Neuronal stem cell (in vitro differentiated cells): Measurements from ENCODE around the gene LPIN3.
A peak's percentile ranks its signal among the peaks of the same experiment; 100 is the strongest.

Experiments used
- DNase-seq: peaks from one replicate; pipeline ENCODE4 v3.0.0-alpha.2; 2013; ENCODE audit warnings: low spot score
- H2AFZ ChIP-seq: one replicate; pipeline ENCODE4 v1.6.1; 2013; ENCODE audit warnings: mild to moderate bottlenecking, low read length, inconsistent platforms
- H2AK5ac ChIP-seq: 2 replicates; pipeline ENCODE4 v1.6.1; 2013; ENCODE audit warnings: low read depth, mild to moderate bottlenecking, inconsistent platforms, low read length, moderate library complexity, mixed read lengths
- H2BK120ac ChIP-seq: 2 replicates; pipeline ENCODE4 v1.6.1; 2013; ENCODE audit warnings: low read depth, mild to moderate bottlenecking, inconsistent platforms, low read length, moderate library complexity, mixed read lengths
- H2BK12ac ChIP-seq: one replicate; pipeline ENCODE4 v1.6.1; 2013; ENCODE audit warnings: low read length, inconsistent platforms
- H2BK15ac ChIP-seq: 2 replicates; pipeline ENCODE4 v1.6.1; 2013; ENCODE audit warnings: mild to moderate bottlenecking, low read length, inconsistent platforms, mixed read lengths
- H2BK5ac ChIP-seq: one replicate; pipeline ENCODE4 v1.6.1; 2013; ENCODE audit warnings: inconsistent platforms, mild to moderate bottlenecking, low read length, moderate library complexity
- H3K14ac ChIP-seq: one replicate; pipeline ENCODE4 v1.6.1; 2013; ENCODE audit warnings: low read length, inconsistent platforms
- H3K18ac ChIP-seq: 2 replicates; pipeline ENCODE4 v1.6.1; 2013; ENCODE audit warnings: low read length, inconsistent platforms
- H3K23ac ChIP-seq: 2 replicates; pipeline ENCODE4 v1.6.1; 2013; ENCODE audit warnings: low read depth, mild to moderate bottlenecking, mixed read lengths, low read length, inconsistent platforms; ENCODE audit not compliant: poor library complexity
- H3K27ac ChIP-seq: replicated peaks from 3 replicates; pipeline ENCODE4 v1.5.1; 2013; ENCODE audit warnings: low read length, inconsistent platforms
- H3K27me3 ChIP-seq, 3 experiments: 2 replicates each; pipeline ENCODE4 v1.6.1; 2013; ENCODE audit warnings: low read length in 3 of 3, mild to moderate bottlenecking in 2 of 3, inconsistent platforms in 1 of 3, low read depth in 1 of 3, mixed read lengths in 1 of 3, moderate library complexity in 1 of 3; ENCODE audit not compliant: control insufficient read depth in 3 of 3, insufficient read depth in 3 of 3
- H3K36me3 ChIP-seq, 2 donors: replicated peaks in 1 of 2; 2 replicates each; pipeline ENCODE4 v1.6.1; 2013; ENCODE audit warnings: low read length in 2 of 2; ENCODE audit not compliant: control insufficient read depth in 2 of 2, insufficient read depth in 2 of 2
- H3K4ac ChIP-seq: 2 replicates; pipeline ENCODE4 v1.6.1; 2013; ENCODE audit warnings: inconsistent platforms, mild to moderate bottlenecking, low read length, moderate library complexity
- H3K4me1 ChIP-seq, 2 donors: 1 replicate in 1 of 2; 2 replicates in 1 of 2; pipeline ENCODE4 v1.6.1; 2013; ENCODE audit warnings: low read length in 2 of 2, low read depth in 1 of 2; ENCODE audit not compliant: control insufficient read depth in 2 of 2, insufficient read depth in 1 of 2
- H3K4me2 ChIP-seq: one replicate; pipeline ENCODE4 v1.6.1; 2013; ENCODE audit warnings: mild to moderate bottlenecking, low read length, inconsistent platforms; ENCODE audit not compliant: insufficient read depth, poor library complexity, severe bottlenecking
- H3K4me3 ChIP-seq, 2 donors: 2 replicates each; pipeline ENCODE4 v1.5.1; 2013; ENCODE audit warnings: low read length in 2 of 2, mild to moderate bottlenecking in 2 of 2, inconsistent platforms in 1 of 2, moderate library complexity in 1 of 2
- H3K79me1 ChIP-seq: one replicate; pipeline ENCODE4 v1.6.1; 2013; ENCODE audit warnings: low read depth, mild to moderate bottlenecking, inconsistent platforms, low read length, moderate library complexity
- H3K9ac ChIP-seq: one replicate; pipeline ENCODE4 v1.6.1; 2013; ENCODE audit warnings: mild to moderate bottlenecking, low read depth, low read length, inconsistent platforms; ENCODE audit not compliant: poor library complexity
- H3K9me3 ChIP-seq, 2 donors: replicated peaks in 1 of 2; 2 replicates each; pipeline versions ENCODE3 to v1.6.1; 2013; ENCODE audit warnings: low read length in 2 of 2, mild to moderate bottlenecking in 2 of 2, inconsistent platforms in 1 of 2, low read depth in 1 of 2, mixed read lengths in 1 of 2, moderate library complexity in 1 of 2; ENCODE audit not compliant: control insufficient read depth in 2 of 2, insufficient read depth in 1 of 2
- H4K8ac ChIP-seq: one replicate; pipeline ENCODE4 v1.6.1; 2013; ENCODE audit warnings: low read depth, mild to moderate bottlenecking, inconsistent platforms, low read length, moderate library complexity
- H4K91ac ChIP-seq: one replicate; pipeline ENCODE4 v1.6.1; 2013; ENCODE audit warnings: low read length, low read depth, mild to moderate bottlenecking, inconsistent platforms; ENCODE audit not compliant: poor library complexity
- WGBS, 2 donors: extraction: QIAGEN DNeasy Blood & Tissue Kit; methylation state at CpG; one replicate each; pipeline ENCODE4 v1.1.7; 2013; ENCODE audit warnings: missing lambda C conversion rate in 2 of 2, mixed read lengths in 1 of 2; ENCODE audit not compliant: insufficient read length in 2 of 2, insufficient replicate concordance in 1 of 2; ENCODE audit errors: extremely low coverage in 2 of 2; 5-methylcytosine and 5-hydroxymethylcytosine counted together

Gene LPIN3

GRCh38 chr20:41382791-41383305 is 42.2 kb downstream of the LPIN3 start:
- Histone ChIP-seq H3K9me3 (no peaks in the 10 kb centered on the region), H3K27ac (no peak overlapping the region), H3K14ac (no peak overlapping the region), H3K9ac (no peak overlapping the region), H2BK5ac (no peak overlapping the region), H2BK12ac (no peak overlapping the region), H4K8ac (no peak overlapping the region), H2AK5ac (no peak overlapping the region), H3K23ac (no peak overlapping the region), H3K4ac (no peak overlapping the region), H3K36me3 (no peaks in the 10 kb centered on the region), H4K91ac (no peak overlapping the region), H3K4me1 (peaks cover 0 to 6% of the 10 kb centered on the region in 2 donors), H3K4me3 (no peak overlapping the region), H3K18ac (no peak overlapping the region), H3K79me1 (no peaks in the 10 kb centered on the region), H3K27me3 (peaks cover 0 to 14% (median 0%) of the 10 kb centered on the region in 3 experiments), H2AFZ (no peak overlapping the region), H2BK120ac (no peak overlapping the region), H3K4me2 (no peak overlapping the region), H2BK15ac (no peak overlapping the region)
- DNase-seq: no peak
- WGBS, 2 donors: no CpG with 5 or more reads among the region's 7 CpGs

- H2BK5ac ChIP-seq: no peak overlapping the region
- H3K14ac ChIP-seq: peak overlapping the region; percentile 44
- H3K27ac ChIP-seq: no peak overlapping the region
- DNase-seq: no peak
- H3K9me3 ChIP-seq: no peaks in the 10 kb centered on the region
- no peak overlapping the region for H4K91ac ChIP-seq
- H3K4me1 ChIP-seq: peaks cover 10 to 12% of the 10 kb centered on the region in 2 donors
- H3K4me2 ChIP-seq: no peak overlapping the region
- no peaks in the 10 kb centered on the region for H3K36me3 ChIP-seq
- no peak overlapping the region for H3K18ac ChIP-seq
- peak overlapping the region; percentile 53 for H2AK5ac ChIP-seq
- H2AFZ ChIP-seq: no peak overlapping the region
- no peaks in the 10 kb centered on the region for H3K79me1 ChIP-seq
- no peaks in the 10 kb centered on the region for H3K27me3 ChIP-seq
- no peak overlapping the region for H3K23ac ChIP-seq
- no peak overlapping the region for H2BK12ac ChIP-seq
- H2BK120ac ChIP-seq: no peak overlapping the region
- no CpG with 5 or more reads among the region's 14 CpGs for WGBS, 2 donors
- H3K4ac ChIP-seq: no peak overlapping the region
- no peak overlapping the region for H4K8ac ChIP-seq
- H3K9ac ChIP-seq: no peak overlapping the region
- H3K4me3 ChIP-seq: no peak overlapping the region
- no peak overlapping the region for H2BK15ac ChIP-seq
Observed at GRCh38 chr20:41386502-41387427, 46.1 kb downstream of the LPIN3 start.

GRCh38 chr20:41387444-41387851 is 46.8 kb downstream of the LPIN3 start:
- Histone ChIP-seq H2AK5ac (peak overlapping the region; percentile 53), H4K91ac (no peak overlapping the region), H2BK120ac (no peak overlapping the region), H3K9me3 (no peaks in the 10 kb centered on the region), H3K14ac (no peak overlapping the region), H3K36me3 (no peaks in the 10 kb centered on the region), H3K18ac (peak overlapping the region; percentile 27), H3K4me2 (no peak overlapping the region), H2BK12ac (no peak overlapping the region), H2AFZ (no peak overlapping the region), H3K9ac (no peak overlapping the region), H3K4me3 (no peak overlapping the region), H3K27me3 (no peaks in the 10 kb centered on the region), H3K79me1 (no peaks in the 10 kb centered on the region), H2BK5ac (no peak overlapping the region), H3K4me1 (peaks cover 12 to 14% of the 10 kb centered on the region in 2 donors), H4K8ac (no peak overlapping the region), H3K23ac (no peak overlapping the region), H3K27ac (no peak overlapping the region), H3K4ac (no peak overlapping the region), H2BK15ac (no peak overlapping the region)
- WGBS, 2 donors: no CpG with 5 or more reads among the region's 9 CpGs
- DNase-seq: no peak

- Histone ChIP-seq H3K14ac (no peak overlapping the region), H3K9me3 (no peaks in the 10 kb centered on the region), H3K4me3 (no peak overlapping the region), H4K8ac (no peak overlapping the region), H2BK120ac (no peak overlapping the region), H2BK15ac (no peak overlapping the region), H3K27me3 (no peaks in the 10 kb centered on the region), H3K9ac (no peak overlapping the region), H2BK12ac (no peak overlapping the region), H3K4me2 (no peak overlapping the region), H2AFZ (no peak overlapping the region), H3K79me1 (no peaks in the 10 kb centered on the region), H2AK5ac (no peak overlapping the region), H3K27ac (no peak overlapping the region), H4K91ac (no peak overlapping the region), H3K36me3 (no peaks in the 10 kb centered on the region), H2BK5ac (no peak overlapping the region), H3K4ac (no peak overlapping the region), H3K23ac (no peak overlapping the region), H3K18ac (no peak overlapping the region), H3K4me1 (peaks cover 26 to 34% of the 10 kb centered on the region in 2 donors)
- WGBS, 2 donors: no CpG with 5 or more reads among the region's 3 CpGs
- no peak for DNase-seq
Observed at GRCh38 chr20:41390889-41391288, 50.3 kb downstream of the LPIN3 start.
